Medulla oblongata (tissue), 1 donor: ENCODE results near the gene C4BPB.

Experiments
- DNase-seq: peaks from one replicate; pipeline ENCODE4 v3.0.0-alpha.2; 2015; ENCODE audit errors: extremely low spot score

C4BPB gene

GRCh38 chr1:207084701-207085180 is 3.9 kb upstream of the C4BPB start:
- DNase-seq = peak; percentile 77

GRCh38 chr1:207085887-207086286 is 2.8 kb upstream of the C4BPB start:
- no peak for DNase-seq

GRCh38 chr1:207088161-207088560 is 499 bp upstream of the C4BPB start:
- no peak for DNase-seq

GRCh38 chr1:207089627-207090355 is 1.1 kb downstream of the C4BPB start:
- DNase-seq = no peak

- DNase-seq = no peak
Measured at GRCh38 chr1:207091200-207091908, 2.7 kb downstream of the C4BPB start.

GRCh38 chr1:207093944-207094343 is 5.3 kb downstream of the C4BPB start:
- no peak for DNase-seq

- no peak for DNase-seq
Measured at GRCh38 chr1:207097871-207098324, 9.2 kb downstream of the C4BPB start.

- no peak for DNase-seq
Measured at GRCh38 chr1:207101720-207102119, 13.1 kb downstream of the C4BPB start.

- DNase-seq = no peak
Measured at GRCh38 chr1:207102146-207102545, 13.5 kb downstream of the C4BPB start.

- no peak for DNase-seq
Measured at GRCh38 chr1:207102659-207103058, 14.0 kb downstream of the C4BPB start.

GRCh38 chr1:207103892-207104373 is 15.3 kb downstream of the C4BPB start, which contains the start of gene C4BPA:
C4BPA (plus strand) TSS chr1:207104233; CDS start chr1:207113026, 8,793 bp downstream.
- DNase-seq = no peak

GRCh38 chr1:207109004-207109403 is 20.3 kb downstream of the C4BPB start:
- DNase-seq = no peak

GRCh38 chr1:207112616-207113296 is 24.1 kb downstream of the C4BPB start:
- no peak for DNase-seq

GRCh38 chr1:207115269-207115668 is 26.6 kb downstream of the C4BPB start:
- no peak for DNase-seq

GRCh38 chr1:207124389-207124788 is 35.7 kb downstream of the C4BPB start:
- DNase-seq = no peak

GRCh38 chr1:207128336-207128921 is 39.8 kb downstream of the C4BPB start:
- no peak for DNase-seq

GRCh38 chr1:207129053-207129452 is 40.4 kb downstream of the C4BPB start:
- DNase-seq = no peak

GRCh38 chr1:207130252-207131036 is 41.8 kb downstream of the C4BPB start:
- no peak for DNase-seq

- no peak for DNase-seq
Measured at GRCh38 chr1:207131163-207131562, 42.5 kb downstream of the C4BPB start.

- DNase-seq = peak; percentile 25
Measured at GRCh38 chr1:207134581-207134980, 45.9 kb downstream of the C4BPB start.

GRCh38 chr1:207139616-207140015 is 51.0 kb downstream of the C4BPB start:
- no peak for DNase-seq
